Measurements from ENCODE around the gene PBLD.
"Not testable (repeated sequence)": the region's sequence is repeated elsewhere in the genome, so short reads cannot be mapped to it uniquely, and the experiment has no call there.

The PBLD gene

DNA sequence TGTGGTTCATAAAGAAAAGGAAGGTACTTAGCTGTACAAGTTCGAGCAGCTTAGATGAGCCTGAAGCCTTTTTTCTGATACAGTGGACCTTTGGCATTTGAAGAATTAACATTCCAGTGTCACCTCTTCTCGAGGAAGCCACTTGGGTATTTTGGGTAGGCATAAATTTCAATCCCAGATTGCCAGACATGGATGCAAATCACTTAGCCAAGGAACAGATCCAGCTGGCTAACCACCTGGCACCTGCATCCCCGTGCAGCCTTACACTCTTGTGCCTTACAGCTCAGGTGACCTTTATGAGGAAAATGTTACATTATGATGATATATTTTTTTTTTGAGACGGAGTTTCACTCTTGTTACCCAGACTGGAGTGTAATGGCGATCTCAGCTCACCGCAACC lies 84.8 kb downstream of the PBLD start:
- H3K9ac ChIP-seq (ENCODE audit: low read length), result no peak overlapping the region
- H2AFZ ChIP-seq (ENCODE audit: low read length), result no peak overlapping the region
- peaks cover 5% of the 10 kb centered on the region for H3K4me1 ChIP-seq (ENCODE audit: insufficient read depth, low read length, severe bottlenecking)
- H3K4me2 ChIP-seq (ENCODE audit: low read length), result no peak overlapping the region
- H3K27ac ChIP-seq (ENCODE audit: low read depth, low read length, poor library complexity, severe bottlenecking), result no peak overlapping the region
- H3F3A ChIP-seq (ENCODE audit: insufficient read depth, low read length), result no peaks in the 10 kb centered on the region
- H3K9me2 ChIP-seq (ENCODE audit: low read depth, low read length), result no peaks in the 10 kb centered on the region
- no peak for TF ChIP-seq EZH2 (IDR thresholded peaks at IDR 0.05; ENCODE audit: borderline replicate concordance, low read length)
- TF ChIP-seq, protein P1, sequence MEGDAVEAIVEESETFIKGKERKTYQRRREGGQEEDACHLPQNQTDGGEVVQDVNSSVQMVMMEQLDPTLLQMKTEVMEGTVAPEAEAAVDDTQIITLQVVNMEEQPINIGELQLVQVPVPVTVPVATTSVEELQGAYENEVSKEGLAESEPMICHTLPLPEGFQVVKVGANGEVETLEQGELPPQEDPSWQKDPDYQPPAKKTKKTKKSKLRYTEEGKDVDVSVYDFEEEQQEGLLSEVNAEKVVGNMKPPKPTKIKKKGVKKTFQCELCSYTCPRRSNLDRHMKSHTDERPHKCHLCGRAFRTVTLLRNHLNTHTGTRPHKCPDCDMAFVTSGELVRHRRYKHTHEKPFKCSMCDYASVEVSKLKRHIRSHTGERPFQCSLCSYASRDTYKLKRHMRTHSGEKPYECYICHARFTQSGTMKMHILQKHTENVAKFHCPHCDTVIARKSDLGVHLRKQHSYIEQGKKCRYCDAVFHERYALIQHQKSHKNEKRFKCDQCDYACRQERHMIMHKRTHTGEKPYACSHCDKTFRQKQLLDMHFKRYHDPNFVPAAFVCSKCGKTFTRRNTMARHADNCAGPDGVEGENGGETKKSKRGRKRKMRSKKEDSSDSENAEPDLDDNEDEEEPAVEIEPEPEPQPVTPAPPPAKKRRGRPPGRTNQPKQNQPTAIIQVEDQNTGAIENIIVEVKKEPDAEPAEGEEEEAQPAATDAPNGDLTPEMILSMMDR (IDR thresholded peaks at IDR 0.05; ENCODE audit: low read length), result no peak
- no peak overlapping the region for H3K4me3 ChIP-seq (ENCODE audit: low read depth, low read length, poor library complexity, severe bottlenecking)
- no peaks in the 10 kb centered on the region for H3K36me3 ChIP-seq (ENCODE audit: insufficient read depth, low read length)
- H3K9me3 ChIP-seq (ENCODE audit: low read length), result no peaks in the 10 kb centered on the region
- no peaks in the 10 kb centered on the region for H4K20me1 ChIP-seq (ENCODE audit: insufficient read depth, low read length)
- H3K27me3 ChIP-seq (ENCODE audit: insufficient read depth, low read length), result no peaks in the 10 kb centered on the region
- H3K79me2 ChIP-seq (ENCODE audit: insufficient read depth, low read length), result no peaks in the 10 kb centered on the region

DNA sequence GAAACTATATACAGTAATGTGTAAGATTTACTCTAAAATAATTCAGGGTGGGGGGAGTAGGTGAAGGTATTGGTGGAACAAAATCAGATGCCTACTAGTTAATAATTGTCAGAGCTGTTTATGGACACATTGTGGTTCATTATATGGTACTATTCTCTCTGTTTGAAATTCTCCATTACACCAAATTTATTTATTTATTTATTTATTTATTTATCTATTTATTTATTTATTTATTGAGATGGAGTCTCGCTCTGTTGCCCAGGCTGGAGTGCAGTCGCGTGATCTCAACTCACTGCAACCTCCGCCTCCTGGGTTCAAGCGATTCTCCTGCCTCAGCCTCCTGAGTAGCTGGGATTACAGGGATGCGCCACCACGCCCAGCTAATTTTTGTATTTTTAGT lies 86.3 kb downstream of the PBLD start:
- H4K20me1 ChIP-seq (ENCODE audit: insufficient read depth, low read length); H3K9me3 ChIP-seq (ENCODE audit: low read length); H3K4me2 ChIP-seq (ENCODE audit: low read length); H3K27ac ChIP-seq (ENCODE audit: low read depth, low read length, poor library complexity, severe bottlenecking); H3K9ac ChIP-seq (ENCODE audit: low read length); H3K4me3 ChIP-seq (ENCODE audit: low read depth, low read length, poor library complexity, severe bottlenecking); H3K79me2 ChIP-seq (ENCODE audit: insufficient read depth, low read length); H3K36me3 ChIP-seq (ENCODE audit: insufficient read depth, low read length); H3K27me3 ChIP-seq (ENCODE audit: insufficient read depth, low read length); H3K4me1 ChIP-seq (ENCODE audit: insufficient read depth, low read length, severe bottlenecking); H2AFZ ChIP-seq (ENCODE audit: low read length); H3K9me2 ChIP-seq (ENCODE audit: low read depth, low read length); H3F3A ChIP-seq (ENCODE audit: insufficient read depth, low read length): not testable (repeated sequence)

DNA sequence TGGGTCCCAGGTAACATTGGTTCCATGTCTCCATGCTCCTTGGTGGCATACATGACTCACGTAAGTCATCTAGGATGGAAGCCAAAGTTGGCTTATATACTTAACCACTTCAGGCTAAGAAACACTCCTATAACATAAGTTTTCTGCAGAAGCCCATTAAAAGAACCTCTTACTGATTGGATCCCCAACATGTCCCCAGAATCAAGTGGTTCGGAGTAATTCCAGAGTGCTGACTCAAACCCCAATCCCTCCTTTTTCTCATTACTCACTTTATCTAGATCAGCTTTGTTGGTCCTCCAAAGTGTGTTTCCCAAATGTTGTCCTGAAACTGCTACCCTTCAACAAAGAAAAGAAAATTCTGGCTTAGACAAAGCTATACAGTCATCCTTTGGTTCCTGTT lies 90.7 kb downstream of the PBLD start:
- Histone ChIP-seq H3F3A (ENCODE audit: insufficient read depth, low read length) (no peaks in the 10 kb centered on the region), H2AFZ (ENCODE audit: low read length) (no peak overlapping the region), H3K9ac (ENCODE audit: low read length) (no peak overlapping the region), H3K36me3 (ENCODE audit: insufficient read depth, low read length) (no peaks in the 10 kb centered on the region), H3K4me1 (ENCODE audit: insufficient read depth, low read length, severe bottlenecking) (peaks cover 18% of the 10 kb centered on the region), H3K27ac (ENCODE audit: low read depth, low read length, poor library complexity, severe bottlenecking) (no peak overlapping the region), H4K20me1 (ENCODE audit: insufficient read depth, low read length) (no peaks in the 10 kb centered on the region), H3K9me3 (ENCODE audit: low read length) (no peaks in the 10 kb centered on the region), H3K79me2 (ENCODE audit: insufficient read depth, low read length) (no peaks in the 10 kb centered on the region), H3K27me3 (ENCODE audit: insufficient read depth, low read length) (no peaks in the 10 kb centered on the region), H3K4me3 (ENCODE audit: low read depth, low read length, poor library complexity, severe bottlenecking) (no peak overlapping the region), H3K9me2 (ENCODE audit: low read depth, low read length) (no peaks in the 10 kb centered on the region), H3K4me2 (ENCODE audit: low read length) (no peak overlapping the region)
- TF ChIP-seq, protein P1 (IDR thresholded peaks at IDR 0.05; ENCODE audit: low read length), result no peak
- TF ChIP-seq EZH2 (IDR thresholded peaks at IDR 0.05; ENCODE audit: borderline replicate concordance, low read length), result no peak

DNA sequence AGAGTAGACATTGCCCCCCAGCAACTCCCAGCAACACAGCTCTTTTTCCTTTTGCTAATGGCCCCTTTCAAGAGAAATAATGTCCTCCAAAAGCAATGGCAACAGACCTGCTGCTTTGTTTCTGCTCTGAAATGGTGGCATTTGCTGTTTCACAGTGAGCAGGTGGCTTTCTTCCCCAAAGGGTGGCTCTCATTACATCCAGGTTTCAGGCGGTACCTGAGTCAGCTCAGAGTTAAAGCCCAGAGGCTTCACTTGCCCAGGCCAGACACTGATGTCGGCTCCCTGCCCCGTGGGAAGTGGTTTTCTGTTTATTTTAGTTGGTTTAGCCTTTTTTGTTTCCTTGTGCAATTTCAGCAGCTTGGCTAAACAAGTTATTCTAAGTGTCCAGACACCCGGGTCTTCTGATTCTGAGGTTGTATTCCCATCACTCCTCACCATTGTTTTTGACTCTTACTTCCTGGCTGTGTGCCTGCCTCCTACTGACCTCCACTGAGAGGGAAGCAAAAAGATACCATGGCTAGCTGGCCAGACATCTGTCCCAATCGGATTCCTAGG lies 93.1 kb downstream of the PBLD start:
- Histone ChIP-seq H3K36me3 (ENCODE audit: insufficient read depth, low read length) (no peaks in the 10 kb centered on the region), H3K79me2 (ENCODE audit: insufficient read depth, low read length) (no peaks in the 10 kb centered on the region), H2AFZ (ENCODE audit: low read length) (peak overlapping the region; percentile 90), H3K4me3 (ENCODE audit: low read depth, low read length, poor library complexity, severe bottlenecking) (no peak overlapping the region), H3K4me2 (ENCODE audit: low read length) (no peak overlapping the region), H3K9me2 (ENCODE audit: low read depth, low read length) (no peaks in the 10 kb centered on the region), H3K9me3 (ENCODE audit: low read length) (no peaks in the 10 kb centered on the region), H3K4me1 (ENCODE audit: insufficient read depth, low read length, severe bottlenecking) (peaks cover 18% of the 10 kb centered on the region), H3K27me3 (ENCODE audit: insufficient read depth, low read length) (no peaks in the 10 kb centered on the region), H3K9ac (ENCODE audit: low read length) (no peak overlapping the region), H3K27ac (ENCODE audit: low read depth, low read length, poor library complexity, severe bottlenecking) (no peak overlapping the region), H4K20me1 (ENCODE audit: insufficient read depth, low read length) (no peaks in the 10 kb centered on the region), H3F3A (ENCODE audit: insufficient read depth, low read length) (no peaks in the 10 kb centered on the region)
- no peak for TF ChIP-seq EZH2 (IDR thresholded peaks at IDR 0.05; ENCODE audit: borderline replicate concordance, low read length)
- TF ChIP-seq, protein P1 (IDR thresholded peaks at IDR 0.05; ENCODE audit: low read length), result no peak
